Esophagus muscularis mucosa (tissue), 4 donors: ENCODE measurements around the gene OR52E4. TPM values are rescaled to one million over a fixed set of nuclear protein-coding genes. Genes with fewer than 3 reads are reported as not detected.

Source experiments
- DNase-seq: peaks from one replicate; pipeline ENCODE4 v3.0.0-alpha.2; 2017; ENCODE audit errors: extremely low spot score
- H3K27ac ChIP-seq, 4 donors: fragments of 200-600 bp; sonication (generic); replicated peaks in 1 of 4; 1 replicate in 3 of 4; 2 replicates in 1 of 4; pipeline ENCODE4 v1.5.1; 2016 to 2019; ENCODE audit warnings: mild to moderate bottlenecking in 1 of 4
- H3K27me3 ChIP-seq, 4 donors: fragments of 200-600 bp; sonication (generic); one replicate each; pipeline versions ENCODE4 v1.5.1 to v1.6.0; 2016 to 2019
- H3K36me3 ChIP-seq, 4 donors: fragments of 200-600 bp; sonication (generic); one replicate each; pipeline ENCODE4 v1.5.1; 2016 to 2019
- H3K4me1 ChIP-seq, 4 donors: fragments of 200-600 bp; sonication (generic); one replicate each; pipeline ENCODE4 v1.5.1; 2016 to 2019
- H3K4me3 ChIP-seq, 4 donors: fragments of 200-600 bp; sonication (generic); 1 replicate in 2 of 4; 2 replicates in 2 of 4; pipeline ENCODE4 v1.5.1; 2016 to 2019; ENCODE audit warnings: mild to moderate bottlenecking in 4 of 4, moderate library complexity in 1 of 4
- H3K9me3 ChIP-seq, 4 donors: fragments of 200-600 bp; sonication (generic); 1 replicate in 3 of 4; 2 replicates in 1 of 4; pipeline ENCODE4 v1.5.1; 2016 to 2019
- EP300 ChIP-seq: sonication (generic); formaldehyde crosslinking; IDR thresholded peaks from one replicate; pipeline ENCODE4 v1.6.1; 2017; ENCODE audit warnings: antibody characterized with exemption
- POLR2A ChIP-seq: fragments of 450-650 bp; IDR thresholded peaks from one replicate; pipeline ENCODE4 v1.6.1; 2017; ENCODE audit warnings: antibody characterized with exemption, moderate library complexity, mild to moderate bottlenecking, low read depth
- POLR2AphosphoS5 ChIP-seq, 2 donors: sonication (generic); formaldehyde crosslinking; IDR thresholded peaks; one replicate each; pipeline ENCODE4 v1.6.1; 2017; ENCODE audit warnings: antibody characterized with exemption in 2 of 2
- WGBS: methylation state at CpG from one replicate; pipeline ENCODE4 v1.1.5; 2018; 5-methylcytosine and 5-hydroxymethylcytosine counted together
- intact Hi-C: fragments of 100-400 bp; cut with DNase I; formaldehyde crosslinking; loops from one replicate; pipeline ENCODE4 v1.15.1; 2023
- total RNA-seq, 4 donors: library from RNA; depleted of rRNA; stranded (reverse); fragments of >200 nt; gene quantifications; one replicate each; pipeline versions ENCODE4 v1.1.0 to v1.2.1, GENCODE V29; 2016
- TF ChIP-seq, protein P1 (sequence below), 3 experiments: fragments of 200-600 bp in 2 of 3; fragments of 450-650 bp in 1 of 3; sonication (generic) in 2 of 3; IDR thresholded peaks; one replicate each; pipeline ENCODE4 v1.5.1; 2017 to 2019; ENCODE audit warnings: antibody characterized with exemption in 3 of 3, mild to moderate bottlenecking in 2 of 3, moderate library complexity in 1 of 3

The OR52E4 gene
- total RNA-seq, 4 donors from 2014 or later, result not detected

GRCh38 chr11:5878564-5878963 is 1.9 kb upstream of the OR52E4 start:
- Histone ChIP-seq H3K4me1 (no peaks in the 10 kb centered on the region), H3K36me3 (no peaks in the 10 kb centered on the region), H3K27ac (no peak overlapping the region), H3K4me3 (no peak overlapping the region), H3K9me3 (no peaks in the 10 kb centered on the region), H3K27me3 (no peaks in the 10 kb centered on the region)
- DNase-seq, result no peak
- TF ChIP-seq POLR2AphosphoS5 (IDR thresholded peaks at IDR 0.05), result no peak
- TF ChIP-seq POLR2A, result no peak
- TF ChIP-seq EP300, result no peak
- TF ChIP-seq, protein P1, sequence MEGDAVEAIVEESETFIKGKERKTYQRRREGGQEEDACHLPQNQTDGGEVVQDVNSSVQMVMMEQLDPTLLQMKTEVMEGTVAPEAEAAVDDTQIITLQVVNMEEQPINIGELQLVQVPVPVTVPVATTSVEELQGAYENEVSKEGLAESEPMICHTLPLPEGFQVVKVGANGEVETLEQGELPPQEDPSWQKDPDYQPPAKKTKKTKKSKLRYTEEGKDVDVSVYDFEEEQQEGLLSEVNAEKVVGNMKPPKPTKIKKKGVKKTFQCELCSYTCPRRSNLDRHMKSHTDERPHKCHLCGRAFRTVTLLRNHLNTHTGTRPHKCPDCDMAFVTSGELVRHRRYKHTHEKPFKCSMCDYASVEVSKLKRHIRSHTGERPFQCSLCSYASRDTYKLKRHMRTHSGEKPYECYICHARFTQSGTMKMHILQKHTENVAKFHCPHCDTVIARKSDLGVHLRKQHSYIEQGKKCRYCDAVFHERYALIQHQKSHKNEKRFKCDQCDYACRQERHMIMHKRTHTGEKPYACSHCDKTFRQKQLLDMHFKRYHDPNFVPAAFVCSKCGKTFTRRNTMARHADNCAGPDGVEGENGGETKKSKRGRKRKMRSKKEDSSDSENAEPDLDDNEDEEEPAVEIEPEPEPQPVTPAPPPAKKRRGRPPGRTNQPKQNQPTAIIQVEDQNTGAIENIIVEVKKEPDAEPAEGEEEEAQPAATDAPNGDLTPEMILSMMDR (IDR thresholded peaks at IDR 0.05), result no peak
- 28% methylated on average over 2 of the region's 2 CpGs for WGBS
- intact Hi-C loops, result no loop called here

DNA sequence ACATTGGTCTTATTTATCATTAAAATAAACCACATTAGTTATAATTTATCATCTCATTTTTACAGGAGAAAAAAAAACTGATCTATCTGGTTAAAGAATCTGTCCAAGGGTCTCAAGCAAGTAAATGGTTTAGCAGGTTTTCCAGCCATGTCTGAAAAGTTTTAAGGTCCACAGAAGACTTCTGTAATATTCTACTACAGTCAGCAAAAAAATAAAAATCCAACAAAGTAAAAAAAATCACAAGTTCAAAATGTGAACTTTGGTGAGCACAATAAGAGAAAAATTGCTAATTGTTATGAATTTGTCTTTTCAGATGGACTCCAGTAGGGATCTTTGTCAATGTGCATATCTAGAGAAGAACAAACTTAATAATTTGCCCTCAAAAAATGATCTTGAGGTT is 1.3 kb downstream of the OR52E4 start:
- intact Hi-C loops, result no loop called here
- H3K9me3 ChIP-seq, result no peaks in the 10 kb centered on the region
- no peaks in the 10 kb centered on the region for H3K36me3 ChIP-seq
- DNase-seq, result no peak
- TF ChIP-seq, protein P1 (IDR thresholded peaks at IDR 0.05), result no peak
- TF ChIP-seq EP300 (no peak), POLR2A (no peak), POLR2AphosphoS5 (IDR thresholded peaks at IDR 0.05) (no peak)
- H3K27ac ChIP-seq, result no peak overlapping the region
- H3K4me1 ChIP-seq, result no peaks in the 10 kb centered on the region
- no peaks in the 10 kb centered on the region for H3K27me3 ChIP-seq
- no peak overlapping the region for H3K4me3 ChIP-seq

DNA sequence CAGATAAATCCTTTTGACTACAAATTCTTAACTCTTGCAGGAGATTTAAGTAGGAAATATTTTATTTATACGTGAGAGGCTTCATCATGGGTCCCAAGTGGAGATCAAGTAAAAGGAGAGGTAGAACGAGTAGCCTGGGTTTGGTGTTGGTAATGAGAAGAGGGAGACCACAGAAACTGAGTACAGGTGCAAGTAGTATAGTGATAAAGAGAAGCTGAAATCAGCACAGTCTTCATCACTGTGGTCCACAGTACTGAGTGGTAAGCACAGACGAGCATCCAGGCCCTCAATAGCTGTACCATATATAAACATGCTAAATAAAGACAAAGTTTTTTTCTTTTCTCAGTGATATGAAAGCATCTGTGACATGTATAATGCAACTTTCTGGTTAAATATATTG is 6.7 kb downstream of the OR52E4 start:
- H3K4me1 ChIP-seq, result no peaks in the 10 kb centered on the region
- no peak for DNase-seq
- no peak overlapping the region for H3K27ac ChIP-seq
- H3K27me3 ChIP-seq, result no peaks in the 10 kb centered on the region
- H3K4me3 ChIP-seq, result no peak overlapping the region
- H3K9me3 ChIP-seq, result no peaks in the 10 kb centered on the region
- TF ChIP-seq POLR2A (no peak), EP300 (no peak), POLR2AphosphoS5 (IDR thresholded peaks at IDR 0.05) (no peak)
- TF ChIP-seq, protein P1 (IDR thresholded peaks at IDR 0.05), result no peak
- H3K36me3 ChIP-seq, result no peaks in the 10 kb centered on the region
- 69% methylated on average over 3 of the region's 3 CpGs for WGBS
- intact Hi-C loops, result no loop called here

DNA sequence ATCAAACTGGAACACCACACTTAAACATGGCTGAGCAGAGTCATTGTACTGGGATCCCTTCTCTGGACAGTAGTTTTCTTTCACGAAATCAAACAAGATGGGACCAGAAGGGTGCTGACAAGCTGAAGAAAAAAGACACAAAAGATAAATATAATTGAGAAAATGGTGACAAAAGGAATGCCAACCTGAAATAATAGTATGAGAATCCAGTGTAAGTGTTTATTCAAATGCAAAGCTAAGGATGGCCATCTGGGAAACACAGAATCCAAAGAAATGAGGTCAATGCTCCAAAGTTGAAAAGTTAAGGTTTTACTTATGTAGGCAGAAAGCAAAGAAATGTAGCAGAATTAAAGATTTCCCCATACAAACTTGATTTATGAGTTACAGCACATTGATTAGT is 7.2 kb downstream of the OR52E4 start:
- WGBS, result 72% methylated on average over 1 of the region's 1 CpG
- no peaks in the 10 kb centered on the region for H3K27me3 ChIP-seq
- no peaks in the 10 kb centered on the region for H3K36me3 ChIP-seq
- H3K4me1 ChIP-seq, result no peaks in the 10 kb centered on the region
- no peak overlapping the region for H3K27ac ChIP-seq
- TF ChIP-seq POLR2AphosphoS5 (IDR thresholded peaks at IDR 0.05), result no peak
- TF ChIP-seq POLR2A, result no peak
- TF ChIP-seq, protein P1 (IDR thresholded peaks at IDR 0.05), result no peak
- no peak for TF ChIP-seq EP300
- no peak overlapping the region for H3K4me3 ChIP-seq
- intact Hi-C loops, result no loop called here
- DNase-seq, result no peak
- no peaks in the 10 kb centered on the region for H3K9me3 ChIP-seq

GRCh38 chr11:5891216-5891800 is 10.9 kb downstream of the OR52E4 start:
- Histone ChIP-seq H3K27ac (no peak overlapping the region), H3K9me3 (no peaks in the 10 kb centered on the region), H3K36me3 (no peaks in the 10 kb centered on the region), H3K27me3 (no peaks in the 10 kb centered on the region), H3K4me1 (no peaks in the 10 kb centered on the region), H3K4me3 (no peak overlapping the region)
- DNase-seq, result no peak
- intact Hi-C loops, result no loop called here
- 63% methylated on average over 4 of the region's 4 CpGs for WGBS
- no peak for TF ChIP-seq POLR2A
- TF ChIP-seq, protein P1 (IDR thresholded peaks at IDR 0.05), result peak in 2 of 3 experiments; percentile 31 to 41
